ENCODE data around the gene TMEM187. TPM values are rescaled to one million over a fixed set of nuclear protein-coding genes. Genes with fewer than 3 reads are reported as not detected.

TMEM187 gene
- polyA plus RNA-seq, 2 of the 4 experiments (the other 2 are of a cell fraction): 7.8 to 10.6 TPM

GRCh38 chrX:153964105-153964504, 8.4 kb upstream of the TMEM187 start (continued):
- no peak for TF ChIP-seq JUN (IDR thresholded peaks at IDR 0.05)
- TF ChIP-seq KDM5A (IDR thresholded peaks at IDR 0.05): no peak
- TF ChIP-seq, protein P1, sequence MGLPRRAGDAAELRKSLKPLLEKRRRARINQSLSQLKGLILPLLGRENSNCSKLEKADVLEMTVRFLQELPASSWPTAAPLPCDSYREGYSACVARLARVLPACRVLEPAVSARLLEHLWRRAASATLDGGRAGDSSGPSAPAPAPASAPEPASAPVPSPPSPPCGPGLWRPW (IDR thresholded peaks at IDR 0.05): no peak
- TF ChIP-seq RAD21 (conservative IDR thresholded peaks at IDR 0.05 in 1 of 2, IDR thresholded peaks at IDR 0.05 in 1 of 2): no peak
- no peak for TF ChIP-seq EHMT2 (IDR thresholded peaks at IDR 0.05; ENCODE audit: low read depth)

- WGBS (ENCODE audit: missing lambda C conversion rate): 93% methylated on average over 3 of the region's 5 CpGs
- Histone ChIP-seq H3K4me3 (no peak overlapping the region), H3K27ac (no peak overlapping the region), H3K9me3 (no peaks in the 10 kb centered on the region), H3K4me2 (no peak overlapping the region), H3K4me1 (peaks cover 18% of the 10 kb centered on the region)
- ATAC-seq (no peak), FAIRE-seq (no peak), DNase-seq (ENCODE audit: low read depth in 1 of 2, low spot score in 1 of 2) (no peak)
- ChIA-PET POLR2A (no interaction called here), CTCF (interaction anchor here (1.4 to 5.5 kb wide), 3 partner anchors 12 to 48 kb away, joined by 6 to 47 read pairs (median 36); no protein-coding TSS in a partner anchor)
- TF ChIP-seq, protein P2, sequence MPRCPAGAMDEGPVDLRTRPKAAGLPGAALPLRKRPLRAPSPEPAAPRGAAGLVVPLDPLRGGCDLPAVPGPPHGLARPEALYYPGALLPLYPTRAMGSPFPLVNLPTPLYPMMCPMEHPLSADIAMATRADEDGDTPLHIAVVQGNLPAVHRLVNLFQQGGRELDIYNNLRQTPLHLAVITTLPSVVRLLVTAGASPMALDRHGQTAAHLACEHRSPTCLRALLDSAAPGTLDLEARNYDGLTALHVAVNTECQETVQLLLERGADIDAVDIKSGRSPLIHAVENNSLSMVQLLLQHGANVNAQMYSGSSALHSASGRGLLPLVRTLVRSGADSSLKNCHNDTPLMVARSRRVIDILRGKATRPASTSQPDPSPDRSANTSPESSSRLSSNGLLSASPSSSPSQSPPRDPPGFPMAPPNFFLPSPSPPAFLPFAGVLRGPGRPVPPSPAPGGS (IDR thresholded peaks at IDR 0.05): no peak
- TF ChIP-seq KDM5A (IDR thresholded peaks at IDR 0.05) (no peak), MAFK (IDR thresholded peaks at IDR 0.05; ENCODE audit: partially characterized antibody) (no peak), SREBF2 (IDR thresholded peaks at IDR 0.05) (no peak), JUNB (IDR thresholded peaks at IDR 0.05) (no peak), BHLHE40 (IDR thresholded peaks at IDR 0.05; ENCODE audit: low read depth, low read length) (no peak), CBX2 (IDR thresholded peaks at IDR 0.05; ENCODE audit: borderline replicate concordance, low read depth) (no peak), TFCP2L1 (CRISPR knock-in tag; IDR thresholded peaks at IDR 0.05) (no peak), MYC (IDR thresholded peaks at IDR 0.05; ENCODE audit: borderline replicate concordance, low read length) (no peak), RARB (CRISPR knock-in tag; IDR thresholded peaks at IDR 0.05) (no peak), POLR2AphosphoS2 (conservative IDR thresholded peaks at IDR 0.05; ENCODE audit: low read length) (no peak), HEYL (CRISPR knock-in tag; IDR thresholded peaks at IDR 0.05) (no peak), SMC3 (IDR thresholded peaks at IDR 0.05) (no peak), EHMT2 (IDR thresholded peaks at IDR 0.05; ENCODE audit: low read depth) (no peak), NFE2L2 (conservative IDR thresholded peaks at IDR 0.05; ENCODE audit: low read length) (no peak)
- TF ChIP-seq, protein P3, sequence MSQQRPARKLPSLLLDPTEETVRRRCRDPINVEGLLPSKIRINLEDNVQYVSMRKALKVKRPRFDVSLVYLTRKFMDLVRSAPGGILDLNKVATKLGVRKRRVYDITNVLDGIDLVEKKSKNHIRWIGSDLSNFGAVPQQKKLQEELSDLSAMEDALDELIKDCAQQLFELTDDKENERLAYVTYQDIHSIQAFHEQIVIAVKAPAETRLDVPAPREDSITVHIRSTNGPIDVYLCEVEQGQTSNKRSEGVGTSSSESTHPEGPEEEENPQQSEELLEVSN (IDR thresholded peaks at IDR 0.05; ENCODE audit: borderline replicate concordance, low read depth): no peak
- TF ChIP-seq, protein P4, sequence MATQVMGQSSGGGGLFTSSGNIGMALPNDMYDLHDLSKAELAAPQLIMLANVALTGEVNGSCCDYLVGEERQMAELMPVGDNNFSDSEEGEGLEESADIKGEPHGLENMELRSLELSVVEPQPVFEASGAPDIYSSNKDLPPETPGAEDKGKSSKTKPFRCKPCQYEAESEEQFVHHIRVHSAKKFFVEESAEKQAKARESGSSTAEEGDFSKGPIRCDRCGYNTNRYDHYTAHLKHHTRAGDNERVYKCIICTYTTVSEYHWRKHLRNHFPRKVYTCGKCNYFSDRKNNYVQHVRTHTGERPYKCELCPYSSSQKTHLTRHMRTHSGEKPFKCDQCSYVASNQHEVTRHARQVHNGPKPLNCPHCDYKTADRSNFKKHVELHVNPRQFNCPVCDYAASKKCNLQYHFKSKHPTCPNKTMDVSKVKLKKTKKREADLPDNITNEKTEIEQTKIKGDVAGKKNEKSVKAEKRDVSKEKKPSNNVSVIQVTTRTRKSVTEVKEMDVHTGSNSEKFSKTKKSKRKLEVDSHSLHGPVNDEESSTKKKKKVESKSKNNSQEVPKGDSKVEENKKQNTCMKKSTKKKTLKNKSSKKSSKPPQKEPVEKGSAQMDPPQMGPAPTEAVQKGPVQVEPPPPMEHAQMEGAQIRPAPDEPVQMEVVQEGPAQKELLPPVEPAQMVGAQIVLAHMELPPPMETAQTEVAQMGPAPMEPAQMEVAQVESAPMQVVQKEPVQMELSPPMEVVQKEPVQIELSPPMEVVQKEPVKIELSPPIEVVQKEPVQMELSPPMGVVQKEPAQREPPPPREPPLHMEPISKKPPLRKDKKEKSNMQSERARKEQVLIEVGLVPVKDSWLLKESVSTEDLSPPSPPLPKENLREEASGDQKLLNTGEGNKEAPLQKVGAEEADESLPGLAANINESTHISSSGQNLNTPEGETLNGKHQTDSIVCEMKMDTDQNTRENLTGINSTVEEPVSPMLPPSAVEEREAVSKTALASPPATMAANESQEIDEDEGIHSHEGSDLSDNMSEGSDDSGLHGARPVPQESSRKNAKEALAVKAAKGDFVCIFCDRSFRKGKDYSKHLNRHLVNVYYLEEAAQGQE (IDR thresholded peaks at IDR 0.05): no peak
Observed at GRCh38 chrX:153965406-153965805, 7.1 kb upstream of the TMEM187 start.

DNA sequence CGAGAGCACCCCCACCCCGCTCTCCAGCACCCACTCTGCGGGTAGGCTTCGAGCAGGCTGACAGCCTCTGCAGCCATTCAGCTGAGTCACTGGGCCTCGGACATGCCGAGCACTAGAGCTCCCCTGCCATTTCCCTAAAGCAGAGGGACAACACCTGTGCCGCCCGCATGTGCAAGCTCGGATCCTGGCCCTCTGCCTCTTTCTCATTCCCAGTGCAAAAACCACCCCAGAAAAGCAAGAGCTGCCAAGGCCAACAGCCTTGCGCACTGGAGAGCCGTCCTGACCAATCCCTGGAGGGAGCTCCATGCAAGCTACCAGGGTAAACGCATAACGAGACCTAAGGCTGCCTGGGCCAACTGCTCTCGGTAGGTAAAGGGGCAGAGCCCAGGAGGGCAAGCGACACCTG, 6.3 kb upstream of the TMEM187 start:
- DNase-seq (ENCODE audit: low read depth in 1 of 2, low spot score in 1 of 2): no peak
- POLR2A ChIA-PET: interaction anchor here (1.5 kb wide), 1 partner anchor 38 kb away, joined by 4 read pairs; no protein-coding TSS in a partner anchor
- no peak for FAIRE-seq
- Histone ChIP-seq H3K9me3 (no peaks in the 10 kb centered on the region), H3K4me2 (no peak overlapping the region), H3K27ac (no peak overlapping the region), H3K4me3 (no peak overlapping the region), H3K4me1 (peaks cover 18% of the 10 kb centered on the region)
- CTCF ChIA-PET: interaction anchor here (0.9 to 4.5 kb wide), 4 partner anchors 13 to 357 kb away, joined by 3 to 36 read pairs (median 20); no protein-coding TSS in a partner anchor
- 96% methylated on average over 9 of the region's 15 CpGs for WGBS (ENCODE audit: missing lambda C conversion rate)
- ATAC-seq: no peak
- no peak for TF ChIP-seq EHMT2 (IDR thresholded peaks at IDR 0.05; ENCODE audit: low read depth)
- no peak for TF ChIP-seq KDM5A (IDR thresholded peaks at IDR 0.05)
- TF ChIP-seq EHF (CRISPR knock-in tag; IDR thresholded peaks at IDR 0.05): no peak
- TF ChIP-seq, protein P2 (IDR thresholded peaks at IDR 0.05): no peak
- TF ChIP-seq RCOR1 (IDR thresholded peaks at IDR 0.05; ENCODE audit: low read depth, low read length): no peak
- TF ChIP-seq HOXB5 (CRISPR knock-in tag; IDR thresholded peaks at IDR 0.05): no peak
- TF ChIP-seq HOXA7 (CRISPR knock-in tag; IDR thresholded peaks at IDR 0.05): no peak
- no peak for TF ChIP-seq TFCP2L1 (CRISPR knock-in tag; IDR thresholded peaks at IDR 0.05)
- TF ChIP-seq HMGXB4 (CRISPR knock-in tag; IDR thresholded peaks at IDR 0.05; ENCODE audit: borderline replicate concordance): no peak
- TF ChIP-seq CHD4 (IDR thresholded peaks at IDR 0.05; ENCODE audit: borderline replicate concordance): no peak
- TF ChIP-seq SREBF2 (IDR thresholded peaks at IDR 0.05): no peak
- TF ChIP-seq KDM1A (IDR thresholded peaks at IDR 0.05; ENCODE audit: low read depth): no peak
- no peak for TF ChIP-seq HDAC2 (IDR thresholded peaks at IDR 0.05)

Measured in A549 (cell line).